Measurements from ENCODE around the gene SPRR2D. TPM values are rescaled to one million over a fixed set of nuclear protein-coding genes. Genes with fewer than 3 reads are reported as not detected.

SPRR2D gene
- total and polyA plus RNA-seq, 2 of the 4 experiments (the other 2 are of a cell fraction) = not detected

- no peak overlapping the region for H3K56ac ChIP-seq (ENCODE audit: extremely low read depth, insufficient read depth, low read length)
- CTCF ChIA-PET = no interaction called here
- no peak overlapping the region for H2AFZ ChIP-seq (replicated peaks; ENCODE audit: low read length, poor library complexity)
- no peak overlapping the region for H3K9ac ChIP-seq (ENCODE audit: low read depth, low read length)
- dilution Hi-C loops (cut with HindIII; ENCODE audit: low sequenced_read_pairs, unreplicated experiment) (no loop called here), in situ Hi-C loops (cut with MboI; ENCODE audit: low sequenced_read_pairs) (no loop called here), intact Hi-C loops (cut with micrococcal nuclease) (no loop called here)
- no peak for ATAC-seq (ENCODE audit: low read depth)
- no peak overlapping the region for H3K18ac ChIP-seq (ENCODE audit: low read depth, low read length)
- no peaks in the 10 kb centered on the region for H3K4me1 ChIP-seq (ENCODE audit: control insufficient read depth, insufficient read depth, low read length)
- H3K9me3 ChIP-seq (ENCODE audit: control insufficient read depth, insufficient read depth, low read length) = no peaks in the 10 kb centered on the region
- H3K4me3 ChIP-seq (ENCODE audit: insufficient read depth, low read depth, low read length) = no peak overlapping the region
- TF ChIP-seq CHD1 (IDR thresholded peaks at IDR 0.05; ENCODE audit: low read depth, low read length) (no peak), ELK1 (IDR thresholded peaks at IDR 0.05; ENCODE audit: borderline replicate concordance, low read depth, low read length) (no peak), RAD21 (IDR thresholded peaks at IDR 0.05; ENCODE audit: low read length) (no peak), SMC3 (IDR thresholded peaks at IDR 0.05; ENCODE audit: low read depth, low read length) (no peak), RFX5 (IDR thresholded peaks at IDR 0.05; ENCODE audit: low read depth, low read length) (no peak), BHLHE40 (IDR thresholded peaks at IDR 0.05; ENCODE audit: low read depth, low read length) (no peak), MAFK (IDR thresholded peaks at IDR 0.05; ENCODE audit: low read depth, low read length) (no peak), POLR2A (IDR thresholded peaks at IDR 0.05; ENCODE audit: low read depth, low read length) (no peak), MXI1 (IDR thresholded peaks at IDR 0.05; ENCODE audit: borderline replicate concordance, low read depth, low read length) (no peak), NFE2L2 (IDR thresholded peaks at IDR 0.05; ENCODE audit: low read depth, low read length) (no peak), CEBPB (IDR thresholded peaks at IDR 0.05; ENCODE audit: low read depth, low read length) (no peak), MAZ (IDR thresholded peaks at IDR 0.05; ENCODE audit: borderline replicate concordance, low read depth, low read length) (no peak), FOS (IDR thresholded peaks at IDR 0.05; ENCODE audit: low read depth, low read length) (no peak), RCOR1 (IDR thresholded peaks at IDR 0.05; ENCODE audit: insufficient replicate concordance, low read length) (no peak)
- TF ChIP-seq, protein P1, sequence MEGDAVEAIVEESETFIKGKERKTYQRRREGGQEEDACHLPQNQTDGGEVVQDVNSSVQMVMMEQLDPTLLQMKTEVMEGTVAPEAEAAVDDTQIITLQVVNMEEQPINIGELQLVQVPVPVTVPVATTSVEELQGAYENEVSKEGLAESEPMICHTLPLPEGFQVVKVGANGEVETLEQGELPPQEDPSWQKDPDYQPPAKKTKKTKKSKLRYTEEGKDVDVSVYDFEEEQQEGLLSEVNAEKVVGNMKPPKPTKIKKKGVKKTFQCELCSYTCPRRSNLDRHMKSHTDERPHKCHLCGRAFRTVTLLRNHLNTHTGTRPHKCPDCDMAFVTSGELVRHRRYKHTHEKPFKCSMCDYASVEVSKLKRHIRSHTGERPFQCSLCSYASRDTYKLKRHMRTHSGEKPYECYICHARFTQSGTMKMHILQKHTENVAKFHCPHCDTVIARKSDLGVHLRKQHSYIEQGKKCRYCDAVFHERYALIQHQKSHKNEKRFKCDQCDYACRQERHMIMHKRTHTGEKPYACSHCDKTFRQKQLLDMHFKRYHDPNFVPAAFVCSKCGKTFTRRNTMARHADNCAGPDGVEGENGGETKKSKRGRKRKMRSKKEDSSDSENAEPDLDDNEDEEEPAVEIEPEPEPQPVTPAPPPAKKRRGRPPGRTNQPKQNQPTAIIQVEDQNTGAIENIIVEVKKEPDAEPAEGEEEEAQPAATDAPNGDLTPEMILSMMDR (conservative IDR thresholded peaks at IDR 0.05; ENCODE audit: low read depth, low read length) = no peak
- TF ChIP-seq, protein P2, sequence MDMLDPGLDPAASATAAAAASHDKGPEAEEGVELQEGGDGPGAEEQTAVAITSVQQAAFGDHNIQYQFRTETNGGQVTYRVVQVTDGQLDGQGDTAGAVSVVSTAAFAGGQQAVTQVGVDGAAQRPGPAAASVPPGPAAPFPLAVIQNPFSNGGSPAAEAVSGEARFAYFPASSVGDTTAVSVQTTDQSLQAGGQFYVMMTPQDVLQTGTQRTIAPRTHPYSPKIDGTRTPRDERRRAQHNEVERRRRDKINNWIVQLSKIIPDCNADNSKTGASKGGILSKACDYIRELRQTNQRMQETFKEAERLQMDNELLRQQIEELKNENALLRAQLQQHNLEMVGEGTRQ (IDR thresholded peaks at IDR 0.05; ENCODE audit: low read depth, low read length) = no peak
- H3K4me2 ChIP-seq (ENCODE audit: low read depth, low read length) = no peak overlapping the region
- no peak overlapping the region for H3K27ac ChIP-seq (ENCODE audit: insufficient read depth, low read length)
- H2BK15ac ChIP-seq (ENCODE audit: low read depth, low read length) = no peak overlapping the region
- H2BK120ac ChIP-seq (ENCODE audit: low read depth, low read length) = no peak overlapping the region
- POLR2A ChIA-PET (ENCODE audit: unreplicated experiment) = no interaction called here
- H3K4ac ChIP-seq (ENCODE audit: low read depth, low read length) = no peak overlapping the region
- no peaks in the 10 kb centered on the region for H4K20me1 ChIP-seq (ENCODE audit: insufficient read depth, low read length)
- no CpG with 5 or more reads among the region's 3 CpGs for WGBS, 2 experiments (ENCODE audit: extremely low coverage in 2 of 2, insufficient read length in 1 of 2)
- no TSS peak for BruUV-seq (replicated peaks)
- H4K8ac ChIP-seq (ENCODE audit: low read depth in 2 of 2, low read length in 2 of 2) = no peak overlapping the region
- no peak overlapping the region for H3K14ac ChIP-seq (replicated peaks; ENCODE audit: low read depth, low read length)
- no peaks in the 10 kb centered on the region for H3K36me3 ChIP-seq (ENCODE audit: control insufficient read depth, insufficient read depth, low read length)
- H3K23ac ChIP-seq (ENCODE audit: low read depth, low read length) = no peak overlapping the region
- no peaks in the 10 kb centered on the region for H3K27me3 ChIP-seq (ENCODE audit: control insufficient read depth, insufficient read depth, low read length)
- no peaks in the 10 kb centered on the region for H3K9me1 ChIP-seq (ENCODE audit: insufficient read depth, low read length)
- H4K91ac ChIP-seq (ENCODE audit: insufficient read depth, low read depth, low read length) = no peak overlapping the region
- no peak overlapping the region for H2AK9ac ChIP-seq (replicated peaks; ENCODE audit: low read depth, low read length, poor library complexity)
- no peak for DNase-seq
- no peak overlapping the region for H2BK5ac ChIP-seq (ENCODE audit: low read depth, low read length, poor library complexity, severe bottlenecking)
- no peak overlapping the region for H4K5ac ChIP-seq (ENCODE audit: low read depth, low read length)
- H3K79me1 ChIP-seq (ENCODE audit: low read depth in 1 of 2, low read length in 2 of 2) = no peaks in the 10 kb centered on the region
- no peak overlapping the region for H2AK5ac ChIP-seq (ENCODE audit: low read depth, low read length)
- no peak overlapping the region for H2BK20ac ChIP-seq (ENCODE audit: low read depth, low read length)
Measured at GRCh38 chr1:153081736-153082135, 40.8 kb upstream of the SPRR2D start.

All from IMR-90 (cell line).